Spleen (tissue), 11 donors: ENCODE data around the gene HSBP1. TPM values are rescaled to one million over a fixed set of nuclear protein-coding genes. Genes with fewer than 3 reads are reported as not detected.

Source experiments
- DNase-seq: peaks from one replicate; pipeline ENCODE4 v3.0.0-alpha.2; 2020
- H3K27ac ChIP-seq, 8 donors: fragments of 200-600 bp; sonication (generic) in 7 of 8; 1 replicate in 4 of 8; 2 replicates in 4 of 8; pipeline versions ENCODE4 v1.5.0 to v1.8.0; 2016 to 2021; ENCODE audit warnings: inconsistent platforms in 4 of 8, mild to moderate bottlenecking in 4 of 8, moderate library complexity in 1 of 8
- H3K27me3 ChIP-seq, 7 donors: fragments of 200-600 bp; sonication (generic) in 6 of 7; replicated peaks in 1 of 7; 1 replicate in 4 of 7; 2 replicates in 3 of 7; pipeline versions ENCODE4 v1.5.0 to v1.8.0; 2016 to 2021; ENCODE audit warnings: inconsistent platforms in 3 of 7, mild to moderate bottlenecking in 1 of 7
- H3K36me3 ChIP-seq, 6 donors: fragments of 200-600 bp; sonication (generic) in 5 of 6; 1 replicate in 4 of 6; 2 replicates in 2 of 6; pipeline versions ENCODE4 v1.5.0 to v1.8.0; 2016 to 2021; ENCODE audit warnings: inconsistent platforms in 2 of 6
- H3K4me1 ChIP-seq, 6 donors: fragments of 200-600 bp; sonication (generic) in 5 of 6; 1 replicate in 3 of 6; 2 replicates in 3 of 6; pipeline versions ENCODE4 v1.5.0 to v1.8.0; 2016 to 2021; ENCODE audit warnings: inconsistent platforms in 3 of 6
- H3K4me3 ChIP-seq, 8 donors: fragments of 200-600 bp; sonication (generic) in 7 of 8; 1 replicate in 4 of 8; 2 replicates in 4 of 8; pipeline versions ENCODE4 v1.5.0 to v1.8.0; 2016 to 2021; ENCODE audit warnings: inconsistent platforms in 4 of 8, mild to moderate bottlenecking in 4 of 8, moderate library complexity in 2 of 8
- H3K9me3 ChIP-seq, 8 donors: fragments of 200-600 bp; sonication (generic) in 7 of 8; 1 replicate in 4 of 8; 2 replicates in 4 of 8; pipeline versions ENCODE4 v1.5.0 to v1.8.0; 2016 to 2021; ENCODE audit warnings: inconsistent platforms in 4 of 8
- POLR2A ChIP-seq, 3 donors: fragments of 450-650 bp; IDR thresholded peaks; one replicate each; pipeline ENCODE4 v1.5.1; 2017; ENCODE audit warnings: antibody characterized with exemption in 3 of 3, mild to moderate bottlenecking in 1 of 3
- POLR2AphosphoS5 ChIP-seq, 3 donors: sonication (generic); formaldehyde crosslinking; IDR thresholded peaks; one replicate each; pipeline ENCODE4 v1.5.1; 2017; ENCODE audit warnings: antibody characterized with exemption in 3 of 3
- WGBS, 5 donors: extraction: QIAGEN DNeasy Blood & Tissue Kit in 3 of 5; methylation state at CpG; one replicate each; pipeline versions ENCODE4 v1.1.5 to v1.1.7; 2013 to 2018; 5-methylcytosine and 5-hydroxymethylcytosine counted together
- intact Hi-C: fragments of 100-400 bp; cut with DNase I; formaldehyde crosslinking; loops from one replicate; pipeline ENCODE4 v1.15.0; 2023; ENCODE audit warnings: low total_unique reads
- polyA plus RNA-seq, 3 donors: library from polyadenylated mRNA; stranded (reverse); fragments of 200-250 nt; gene quantifications; one replicate each; pipeline ENCODE4 v1.2.1, GENCODE V29; 2013
- total RNA-seq, 7 donors: library from RNA; depleted of rRNA in 3 of 7; stranded (reverse); fragments of >200 nt in 3 of 7; fragmentation: NEBNext Ultra II Directional in 4 of 7; extraction: Animal tissue kit (Norgen Biotek cat#: 25700) in 4 of 7; gene quantifications; one replicate each; pipeline versions ENCODE4 v1.1.0 to v1.2.1, GENCODE V29; 2016 to 2021
- TF ChIP-seq, protein P1 (sequence below), 11 experiments: fragments of 200-600 bp in 7 of 11; fragments of 450-650 bp in 4 of 11; sonication (generic) in 4 of 11; IDR thresholded peaks in 8 of 11; conservative IDR thresholded peaks in 3 of 11; 1 replicate in 7 of 11; 2 replicates in 4 of 11; pipeline versions ENCODE4 v1.4.0 to v1.8.0; 2016 to 2021; ENCODE audit warnings: antibody characterized with exemption in 11 of 11, inconsistent platforms in 4 of 11, mild to moderate bottlenecking in 1 of 11
- donor health status: healthy with polysubstance abuse.
- donor health status: DM: no; HTN: no; CAD: no; lungs with moderate emphysema.
- donor health status: DM: no; HTN: no; CAD: no.
- donor health status: Bipolar disorder and iron deficiency.
- donor health status: healthy.
- donor health status: DM: no; HTN: no; CAD: no.
- donor health status: DM: yes; HTN: yes; CAD: no.

HSBP1 gene
- total and polyA plus RNA-seq, 10 donors, result 11.0 to 68.5 (median 38.7) TPM

DNA sequence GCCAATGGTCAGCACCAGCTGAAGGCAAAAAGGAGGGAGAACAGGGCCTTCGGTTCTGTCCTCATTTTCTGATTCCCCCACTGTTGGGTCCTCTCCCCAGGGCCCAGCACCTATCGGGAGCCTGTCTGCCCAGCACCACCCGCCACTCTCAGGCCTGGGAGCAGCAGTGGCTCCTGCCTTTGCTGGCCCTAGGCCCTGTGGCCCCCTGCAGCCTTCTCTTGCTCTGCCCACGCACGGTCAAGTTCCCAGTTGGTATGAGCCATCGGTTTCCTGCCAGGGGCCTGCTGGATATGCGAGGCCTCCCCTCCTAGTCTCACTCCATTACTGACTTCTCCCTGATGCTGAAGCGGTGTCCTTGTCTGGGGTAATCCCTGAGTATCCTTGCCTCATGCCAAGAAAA lies 37.5 kb downstream of the HSBP1 start:
- Histone ChIP-seq H3K36me3 (no peaks in the 10 kb centered on the region), H3K27me3 (peaks cover 0 to 3% (median 0%) of the 10 kb centered on the region in 7 donors), H3K9me3 (no peaks in the 10 kb centered on the region), H3K4me3 (no peak overlapping the region), H3K27ac (no peak overlapping the region), H3K4me1 (peaks cover 0 to 46% (median 27%) of the 10 kb centered on the region in 6 donors)
- DNase-seq, result no peak
- 91 to 97% (median 95%) methylated on average over 7 to 8 of the region's 8 CpGs for WGBS, 5 donors
- intact Hi-C loops, result no loop called here
- no peak for TF ChIP-seq POLR2A (IDR thresholded peaks at IDR 0.05)
- TF ChIP-seq, protein P1, sequence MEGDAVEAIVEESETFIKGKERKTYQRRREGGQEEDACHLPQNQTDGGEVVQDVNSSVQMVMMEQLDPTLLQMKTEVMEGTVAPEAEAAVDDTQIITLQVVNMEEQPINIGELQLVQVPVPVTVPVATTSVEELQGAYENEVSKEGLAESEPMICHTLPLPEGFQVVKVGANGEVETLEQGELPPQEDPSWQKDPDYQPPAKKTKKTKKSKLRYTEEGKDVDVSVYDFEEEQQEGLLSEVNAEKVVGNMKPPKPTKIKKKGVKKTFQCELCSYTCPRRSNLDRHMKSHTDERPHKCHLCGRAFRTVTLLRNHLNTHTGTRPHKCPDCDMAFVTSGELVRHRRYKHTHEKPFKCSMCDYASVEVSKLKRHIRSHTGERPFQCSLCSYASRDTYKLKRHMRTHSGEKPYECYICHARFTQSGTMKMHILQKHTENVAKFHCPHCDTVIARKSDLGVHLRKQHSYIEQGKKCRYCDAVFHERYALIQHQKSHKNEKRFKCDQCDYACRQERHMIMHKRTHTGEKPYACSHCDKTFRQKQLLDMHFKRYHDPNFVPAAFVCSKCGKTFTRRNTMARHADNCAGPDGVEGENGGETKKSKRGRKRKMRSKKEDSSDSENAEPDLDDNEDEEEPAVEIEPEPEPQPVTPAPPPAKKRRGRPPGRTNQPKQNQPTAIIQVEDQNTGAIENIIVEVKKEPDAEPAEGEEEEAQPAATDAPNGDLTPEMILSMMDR (IDR thresholded peaks at IDR 0.05 in 8 of 11, conservative IDR thresholded peaks at IDR 0.05 in 3 of 11), result no peak
- TF ChIP-seq POLR2AphosphoS5 (IDR thresholded peaks at IDR 0.05), result no peak

DNA sequence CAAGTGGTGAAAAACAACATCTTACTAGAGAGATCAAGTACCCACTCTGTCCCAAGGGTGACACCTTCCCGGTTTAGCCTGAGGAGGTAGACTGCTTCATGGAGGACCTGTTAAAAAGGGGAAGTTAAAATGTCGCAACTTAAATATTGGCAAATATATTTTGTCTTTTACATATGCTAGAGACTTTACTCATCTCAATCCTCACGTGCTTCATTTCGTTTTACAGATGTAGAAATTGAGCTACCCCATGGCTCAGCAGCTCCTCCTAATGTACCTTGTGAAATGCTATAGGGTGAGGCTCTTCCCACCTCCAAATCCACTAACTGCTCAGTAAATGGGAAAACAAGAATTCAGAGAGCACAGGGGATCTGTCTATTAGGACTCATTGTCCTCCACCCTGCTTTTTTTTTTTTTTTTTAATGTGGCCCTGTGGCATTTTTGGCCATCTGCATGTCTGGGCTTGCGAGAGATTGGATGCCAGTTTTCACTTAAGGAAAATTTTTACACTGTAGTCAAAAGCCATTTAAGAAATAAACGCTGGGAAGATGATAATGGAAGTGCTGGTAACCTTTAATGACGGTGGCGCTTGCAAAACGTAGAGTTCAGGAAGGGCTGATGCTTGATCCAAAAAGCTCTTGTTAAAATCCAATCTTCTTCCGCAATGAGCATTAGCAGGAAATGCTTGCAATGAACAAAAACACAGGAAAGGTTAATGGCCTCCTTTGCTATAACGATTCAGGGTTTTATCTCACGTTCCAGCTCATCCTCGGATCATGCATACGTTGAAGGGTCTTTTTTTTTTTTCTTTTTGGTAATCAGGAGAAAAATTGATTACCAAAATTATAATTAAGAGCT lies 39.8 kb downstream of the HSBP1 start:
- TF ChIP-seq POLR2AphosphoS5 (IDR thresholded peaks at IDR 0.05) (no peak), POLR2A (IDR thresholded peaks at IDR 0.05) (no peak)
- TF ChIP-seq, protein P1 (IDR thresholded peaks at IDR 0.05 in 8 of 11, conservative IDR thresholded peaks at IDR 0.05 in 3 of 11), result no peak
- Histone ChIP-seq H3K9me3 (no peaks in the 10 kb centered on the region), H3K4me1 (peaks cover 0 to 36% (median 21%) of the 10 kb centered on the region in 6 donors), H3K4me3 (no peak overlapping the region), H3K27ac (no peak overlapping the region), H3K36me3 (no peaks in the 10 kb centered on the region), H3K27me3 (peaks cover 0 to 3% (median 0%) of the 10 kb centered on the region in 7 donors)
- 53 to 66% (median 61%) methylated on average over 14 of the region's 14 CpGs for WGBS, 5 donors
- intact Hi-C loops, result no loop called here
- DNase-seq, result no peak

DNA sequence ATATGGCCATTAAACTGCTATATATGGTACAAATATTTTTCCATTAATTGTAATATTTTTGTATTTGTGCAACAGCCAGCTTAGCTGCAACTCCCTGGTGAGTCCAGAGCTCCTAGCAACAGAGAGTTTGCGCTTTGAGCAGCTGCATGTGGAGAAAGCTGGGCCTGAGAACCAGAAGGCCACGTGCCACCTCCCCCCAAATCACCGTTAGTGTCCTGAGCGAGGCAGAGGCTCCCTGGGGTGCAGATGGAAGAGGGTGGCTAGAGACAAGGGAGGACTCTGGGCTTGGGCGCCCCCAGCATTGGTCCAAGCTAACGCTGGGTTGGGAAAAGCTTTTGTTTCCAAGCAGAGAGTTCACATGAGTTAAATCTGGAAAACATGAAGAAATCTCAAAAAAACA lies 41.6 kb downstream of the HSBP1 start:
- intact Hi-C loops, result no loop called here
- WGBS, 5 donors, result 86 to 93% (median 87%) methylated on average over 6 of the region's 6 CpGs
- peaks cover 0 to 8% (median 0%) of the 10 kb centered on the region in 7 donors for H3K27me3 ChIP-seq
- H3K4me1 ChIP-seq, result peaks cover 0 to 18% (median 8%) of the 10 kb centered on the region in 6 donors
- no peak for TF ChIP-seq POLR2A (IDR thresholded peaks at IDR 0.05)
- TF ChIP-seq POLR2AphosphoS5 (IDR thresholded peaks at IDR 0.05), result no peak
- TF ChIP-seq, protein P1 (IDR thresholded peaks at IDR 0.05 in 8 of 11, conservative IDR thresholded peaks at IDR 0.05 in 3 of 11), result no peak
- H3K36me3 ChIP-seq, result no peaks in the 10 kb centered on the region
- H3K27ac ChIP-seq, result no peak overlapping the region
- H3K9me3 ChIP-seq, result no peaks in the 10 kb centered on the region
- DNase-seq, result no peak
- H3K4me3 ChIP-seq, result no peak overlapping the region

DNA sequence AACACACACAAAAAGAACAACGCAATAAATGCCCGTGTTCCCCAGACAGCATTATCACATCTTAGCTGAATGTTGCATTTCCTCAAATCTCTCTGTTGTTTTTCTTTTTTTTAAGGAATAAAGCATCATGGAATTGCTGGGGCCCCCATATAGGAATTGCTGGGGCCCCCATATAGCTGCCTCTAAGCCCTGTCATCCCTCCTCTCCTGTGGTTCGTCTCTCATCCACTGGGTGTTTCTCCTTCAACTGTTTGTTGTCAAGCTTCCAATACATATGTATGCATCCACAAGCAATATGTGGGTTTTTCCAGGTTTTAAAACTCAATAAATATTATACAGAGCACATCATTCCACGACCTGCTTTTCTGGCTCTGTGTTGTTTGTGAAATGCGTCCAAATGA lies 43.2 kb downstream of the HSBP1 start:
- Histone ChIP-seq H3K27me3 (peaks cover 0 to 8% (median 0%) of the 10 kb centered on the region in 7 donors), H3K4me3 (no peak overlapping the region), H3K36me3 (no peaks in the 10 kb centered on the region), H3K27ac (no peak overlapping the region), H3K9me3 (no peaks in the 10 kb centered on the region), H3K4me1 (peaks cover 0 to 15% (median 6%) of the 10 kb centered on the region in 6 donors)
- 82 to 89% (median 85%) methylated on average over 5 of the region's 5 CpGs for WGBS, 5 donors
- DNase-seq, result no peak
- TF ChIP-seq POLR2AphosphoS5 (IDR thresholded peaks at IDR 0.05) (no peak), POLR2A (IDR thresholded peaks at IDR 0.05) (no peak)
- TF ChIP-seq, protein P1 (IDR thresholded peaks at IDR 0.05 in 8 of 11, conservative IDR thresholded peaks at IDR 0.05 in 3 of 11), result no peak
- intact Hi-C loops, result no loop called here
